K562 (cell line): ENCODE results near the gene TMEM214. TPM values are rescaled to one million over a fixed set of nuclear protein-coding genes. Genes with fewer than 3 reads are reported as not detected.
A peak's percentile ranks its signal among the peaks of the same experiment; 100 is the strongest.

Source experiments
- ARID2 ChIP-seq: fragments of 450-650 bp; IDR thresholded peaks from 2 replicates; pipeline ENCODE4 v1.6.1; 2017; ENCODE audit warnings: antibody characterized with exemption, mild to moderate bottlenecking
- CHD1 ChIP-seq: fragments of 200-600 bp; sonication (generic); IDR thresholded peaks from one replicate; pipeline ENCODE4 v1.6.1; 2012; ENCODE audit warnings: mild to moderate bottlenecking, moderate library complexity, low read length, inconsistent platforms
- ELF4 ChIP-seq: fragments of 450-650 bp; formaldehyde crosslinking; IDR thresholded peaks from 2 replicates; pipeline ENCODE4 v1.4.0; 2022; ENCODE audit warnings: missing genetic modification characterization
- FUS ChIP-seq: fragments of 200-400 bp; formaldehyde crosslinking; optimal IDR thresholded peaks from 2 replicates; pipeline ENCODE3; 2017; ENCODE audit warnings: low read depth, low read length
- GTF2A2 ChIP-seq: IDR thresholded peaks from 2 replicates; pipeline ENCODE4 v1.6.1; 2016; ENCODE audit warnings: mild to moderate bottlenecking, missing genetic modification characterization, missing compliant biosample characterization
- IRF2 ChIP-seq: sonication (generic); formaldehyde crosslinking; IDR thresholded peaks from 2 replicates; pipeline ENCODE4 v1.8.1; 2022; ENCODE audit warnings: mild to moderate bottlenecking, missing genetic modification reagents
- NR2C2 ChIP-seq, 2 experiments: fragments of 200-800 bp in 1 of 2; sonication (Bioruptor generic) in 1 of 2; sonication (generic) in 1 of 2; formaldehyde crosslinking in 1 of 2; IDR thresholded peaks; 2 replicates each; pipeline versions ENCODE4 v1.6.1 to v1.8.0; 2016 to 2022; ENCODE audit warnings: mild to moderate bottlenecking in 1 of 2, missing compliant biosample characterization in 1 of 2, missing genetic modification characterization in 1 of 2, missing genetic modification reagents in 1 of 2
- POLR2AphosphoS2 ChIP-seq: IDR thresholded peaks from 2 replicates; pipeline ENCODE4 v1.6.1; 2012; ENCODE audit warnings: low read length, improper control_type of control experiment
- PURB ChIP-seq: sonication (generic); formaldehyde crosslinking; IDR thresholded peaks from 2 replicates; pipeline ENCODE4 v1.9.0; 2021; ENCODE audit warnings: low read depth, mild to moderate bottlenecking, missing genetic modification reagents
- RBM39 ChIP-seq: fragments of 200-400 bp; formaldehyde crosslinking; optimal IDR thresholded peaks from 2 replicates; pipeline ENCODE3; 2018; ENCODE audit warnings: low read depth, low read length
- SIN3B ChIP-seq: fragments of 450-650 bp; IDR thresholded peaks from 2 replicates; pipeline ENCODE4 v1.6.1; 2017; ENCODE audit warnings: low read depth, mild to moderate bottlenecking, moderate library complexity
- TOE1 ChIP-seq, 2 experiments: fragments of 450-650 bp in 1 of 2; sonication (generic) in 1 of 2; formaldehyde crosslinking in 1 of 2; IDR thresholded peaks; 2 replicates each; pipeline versions ENCODE4 v1.7.1 to v1.8.0; 2016 to 2022; ENCODE audit warnings: borderline replicate concordance in 2 of 2, mild to moderate bottlenecking in 2 of 2, antibody characterized with exemption in 1 of 2, inconsistent platforms in 1 of 2, low read depth in 1 of 2, missing genetic modification reagents in 1 of 2, moderate library complexity in 1 of 2
- U2AF1 ChIP-seq: fragments of 200-400 bp; formaldehyde crosslinking; optimal IDR thresholded peaks from 2 replicates; pipeline ENCODE3; 2017; ENCODE audit warnings: mild to moderate bottlenecking, low read depth, low read length, moderate library complexity
- ZBTB17 ChIP-seq: fragments of 450-650 bp; formaldehyde crosslinking; IDR thresholded peaks from 2 replicates; pipeline ENCODE4 v1.4.0; 2020; ENCODE audit warnings: mild to moderate bottlenecking
- ZC3H8 ChIP-seq: fragments of 450-650 bp; IDR thresholded peaks from 2 replicates; pipeline ENCODE4 v1.6.1; 2017
- ZFPM2 ChIP-seq: fragments of 250-450 bp; sonication (Bioruptor Pico); IDR thresholded peaks from 2 replicates; pipeline ENCODE4 v1.5.1; 2022; ENCODE audit warnings: mild to moderate bottlenecking
- ZNF280A ChIP-seq: fragments of 450-650 bp; IDR thresholded peaks from 2 replicates; pipeline ENCODE4 v1.6.1; 2018; ENCODE audit warnings: mild to moderate bottlenecking, low read depth; ENCODE audit not compliant: partially characterized antibody
- ZNF696 ChIP-seq: fragments of 250-450 bp; sonication (Bioruptor Pico); conservative IDR thresholded peaks from 2 replicates; pipeline ENCODE4 v1.4.0; 2020; ENCODE audit warnings: mild to moderate bottlenecking, moderate library complexity
- polyA plus RNA-seq, 8 experiments: library from polyadenylated mRNA; depleted of rRNA in 4 of 8; stranded (reverse) in 5 of 8; unstranded in 3 of 8; fragments of >200 nt; fragmentation: Nextera tagmentation in 2 of 8; fragmentation: Illumina TruSeq in 1 of 8; extraction: Ambion mirVana in 2 of 8; extraction: Trizol in 1 of 8; gene quantifications; 2 replicates each; pipeline versions ENCODE4 v1.2.1 to v1.2.3, GENCODE V29; 2011 to 2014; ENCODE audit warnings: inconsistent platforms in 1 of 8, missing spikeins in 1 of 8
- total RNA-seq, 7 experiments: library from RNA; depleted of rRNA in 6 of 7; stranded (reverse); fragments of >200 nt in 6 of 7; fragmentation: Illumina TruSeq in 2 of 7; extraction: Trizol in 2 of 7; gene quantifications; 2 replicates each; pipeline versions ENCODE4 v1.2.1 to v1.2.3, GENCODE V29; 2011 to 2021; ENCODE audit warnings: low replicate concordance in 1 of 7
- TF ChIP-seq, protein P1 (sequence below): fragments of 450-650 bp; IDR thresholded peaks from 2 replicates; pipeline ENCODE4 v1.6.1; 2016
- TF ChIP-seq, protein P2 (sequence below): fragments of 250-450 bp; sonication (Bioruptor Pico); IDR thresholded peaks from 2 replicates; pipeline ENCODE4 v1.8.0; 2022; ENCODE audit warnings: moderate library complexity, mild to moderate bottlenecking, inconsistent platforms
- TF ChIP-seq, protein P3 (sequence below): fragments of 250-450 bp; sonication (Bioruptor Pico); IDR thresholded peaks from 2 replicates; pipeline ENCODE4 v1.4.0; 2020; ENCODE audit warnings: mild to moderate bottlenecking, moderate library complexity

TMEM214 gene
- total and polyA plus RNA-seq, 9 of the 15 experiments (the other 6 are each of a cell fraction or from before 2014, with no cell fraction given) = 11.4 to 81.4 (median 44.1) TPM

DNA sequence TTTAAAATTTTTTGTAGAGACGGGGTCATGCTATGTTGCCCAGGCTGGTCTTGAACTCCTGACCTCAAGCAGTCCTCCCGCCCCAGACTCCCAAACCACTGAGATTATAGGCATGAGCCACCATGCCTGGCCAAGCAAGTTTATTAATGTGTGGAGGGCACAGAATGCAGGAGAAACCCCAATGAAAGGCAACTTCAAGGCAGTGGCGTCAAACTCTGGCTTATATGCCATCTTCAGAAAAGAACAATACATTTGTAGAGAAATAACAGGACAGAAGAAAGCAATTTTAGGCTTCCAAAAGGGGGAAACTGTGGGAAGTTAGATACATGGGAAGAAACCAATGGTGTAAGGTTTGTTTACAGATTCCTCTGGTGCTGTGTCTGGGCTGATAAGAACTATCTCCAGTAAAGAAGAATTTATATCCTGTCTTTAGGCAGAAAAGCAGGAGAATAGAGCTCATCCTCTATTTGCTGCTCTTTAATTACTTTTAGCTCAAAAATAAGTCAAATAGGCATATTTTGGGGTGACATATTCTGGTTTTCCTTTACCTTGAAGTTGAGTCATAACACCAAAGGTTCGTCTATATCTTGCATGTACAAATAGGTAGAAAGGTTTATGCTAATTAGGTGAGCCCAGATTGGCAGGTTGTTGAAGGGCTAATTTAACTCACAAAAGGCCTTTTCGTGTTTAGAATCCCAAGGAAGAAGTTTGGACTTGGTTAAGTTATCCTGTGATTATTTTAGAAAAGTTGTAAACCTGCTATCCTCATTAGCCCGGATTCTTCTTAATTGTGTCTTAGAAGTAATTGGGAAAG, 26.0 kb upstream of the TMEM214 start (continued):
- no peak for TF ChIP-seq ZNF280A
- no peak for TF ChIP-seq ZNF696
- TF ChIP-seq U2AF1 = no peak
- TF ChIP-seq FUS = no peak
- TF ChIP-seq ZFPM2 (CRISPR knock-in tag) = no peak
- no peak for TF ChIP-seq POLR2AphosphoS2
- TF ChIP-seq ZBTB17 (CRISPR knock-in tag) = 0 out of 2 replicates have a peak, but pooled peaks have one; percentile 47
- no peak for TF ChIP-seq NR2C2 (CRISPR knock-in tag; IDR thresholded peaks at IDR 0.05)
- no peak for TF ChIP-seq NR2C2 (tag; IDR thresholded peaks at IDR 0.05)
- TF ChIP-seq ELF4 (CRISPR knock-in tag) = no peak
- TF ChIP-seq TOE1 (IDR thresholded peaks at IDR 0.05; ENCODE audit: borderline replicate concordance) = no peak
- TF ChIP-seq TOE1 (CRISPR knock-in tag; IDR thresholded peaks at IDR 0.05; ENCODE audit: borderline replicate concordance, low read depth) = no peak
- TF ChIP-seq ARID2 = no peak
- TF ChIP-seq RBM39 = no peak
- no peak for TF ChIP-seq GTF2A2 (tag)
- TF ChIP-seq PURB (CRISPR knock-in tag) = no peak
- TF ChIP-seq, protein P1, sequence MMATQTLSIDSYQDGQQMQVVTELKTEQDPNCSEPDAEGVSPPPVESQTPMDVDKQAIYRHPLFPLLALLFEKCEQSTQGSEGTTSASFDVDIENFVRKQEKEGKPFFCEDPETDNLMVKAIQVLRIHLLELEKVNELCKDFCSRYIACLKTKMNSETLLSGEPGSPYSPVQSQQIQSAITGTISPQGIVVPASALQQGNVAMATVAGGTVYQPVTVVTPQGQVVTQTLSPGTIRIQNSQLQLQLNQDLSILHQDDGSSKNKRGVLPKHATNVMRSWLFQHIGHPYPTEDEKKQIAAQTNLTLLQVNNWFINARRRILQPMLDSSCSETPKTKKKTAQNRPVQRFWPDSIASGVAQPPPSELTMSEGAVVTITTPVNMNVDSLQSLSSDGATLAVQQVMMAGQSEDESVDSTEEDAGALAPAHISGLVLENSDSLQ = no peak
- peak; percentile 68 for TF ChIP-seq CHD1
- TF ChIP-seq SIN3B = no peak
- TF ChIP-seq, protein P2, sequence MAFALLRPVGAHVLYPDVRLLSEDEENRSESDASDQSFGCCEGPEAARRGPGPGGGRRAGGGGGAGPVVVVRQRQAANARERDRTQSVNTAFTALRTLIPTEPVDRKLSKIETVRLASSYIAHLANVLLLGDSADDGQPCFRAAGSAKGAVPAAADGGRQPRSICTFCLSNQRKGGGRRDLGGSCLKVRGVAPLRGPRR (CRISPR knock-in tag) = peak; percentile 89
- TF ChIP-seq, protein P3, sequence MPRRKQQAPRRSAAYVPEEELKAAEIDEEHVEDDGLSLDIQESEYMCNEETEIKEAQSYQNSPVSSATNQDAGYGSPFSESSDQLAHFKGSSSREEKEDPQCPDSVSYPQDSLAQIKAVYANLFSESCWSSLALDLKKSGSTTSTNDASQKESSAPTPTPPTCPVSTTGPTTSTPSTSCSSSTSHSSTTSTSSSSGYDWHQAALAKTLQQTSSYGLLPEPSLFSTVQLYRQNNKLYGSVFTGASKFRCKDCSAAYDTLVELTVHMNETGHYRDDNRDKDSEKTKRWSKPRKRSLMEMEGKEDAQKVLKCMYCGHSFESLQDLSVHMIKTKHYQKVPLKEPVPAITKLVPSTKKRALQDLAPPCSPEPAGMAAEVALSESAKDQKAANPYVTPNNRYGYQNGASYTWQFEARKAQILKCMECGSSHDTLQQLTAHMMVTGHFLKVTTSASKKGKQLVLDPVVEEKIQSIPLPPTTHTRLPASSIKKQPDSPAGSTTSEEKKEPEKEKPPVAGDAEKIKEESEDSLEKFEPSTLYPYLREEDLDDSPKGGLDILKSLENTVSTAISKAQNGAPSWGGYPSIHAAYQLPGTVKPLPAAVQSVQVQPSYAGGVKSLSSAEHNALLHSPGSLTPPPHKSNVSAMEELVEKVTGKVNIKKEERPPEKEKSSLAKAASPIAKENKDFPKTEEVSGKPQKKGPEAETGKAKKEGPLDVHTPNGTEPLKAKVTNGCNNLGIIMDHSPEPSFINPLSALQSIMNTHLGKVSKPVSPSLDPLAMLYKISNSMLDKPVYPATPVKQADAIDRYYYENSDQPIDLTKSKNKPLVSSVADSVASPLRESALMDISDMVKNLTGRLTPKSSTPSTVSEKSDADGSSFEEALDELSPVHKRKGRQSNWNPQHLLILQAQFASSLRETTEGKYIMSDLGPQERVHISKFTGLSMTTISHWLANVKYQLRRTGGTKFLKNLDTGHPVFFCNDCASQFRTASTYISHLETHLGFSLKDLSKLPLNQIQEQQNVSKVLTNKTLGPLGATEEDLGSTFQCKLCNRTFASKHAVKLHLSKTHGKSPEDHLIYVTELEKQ = no peak
- no peak for TF ChIP-seq ZC3H8
- no peak for TF ChIP-seq IRF2 (CRISPR knock-in tag)
